A549 treated with Mapracorat at 1 μM for 4 hours (cell line): Measurements from ENCODE around the gene CHPF. TPM values are rescaled to one million over a fixed set of nuclear protein-coding genes. Genes with fewer than 3 reads are reported as not detected.

Experiments used
- total RNA-seq: library from RNA; stranded (reverse); fragments of 200-300 nt; extraction: Qiagen RNA extraction; gene quantifications from 5 replicates; pipeline ENCODE4 v1.2.3, GENCODE V29; 2022

The CHPF gene, protein sequence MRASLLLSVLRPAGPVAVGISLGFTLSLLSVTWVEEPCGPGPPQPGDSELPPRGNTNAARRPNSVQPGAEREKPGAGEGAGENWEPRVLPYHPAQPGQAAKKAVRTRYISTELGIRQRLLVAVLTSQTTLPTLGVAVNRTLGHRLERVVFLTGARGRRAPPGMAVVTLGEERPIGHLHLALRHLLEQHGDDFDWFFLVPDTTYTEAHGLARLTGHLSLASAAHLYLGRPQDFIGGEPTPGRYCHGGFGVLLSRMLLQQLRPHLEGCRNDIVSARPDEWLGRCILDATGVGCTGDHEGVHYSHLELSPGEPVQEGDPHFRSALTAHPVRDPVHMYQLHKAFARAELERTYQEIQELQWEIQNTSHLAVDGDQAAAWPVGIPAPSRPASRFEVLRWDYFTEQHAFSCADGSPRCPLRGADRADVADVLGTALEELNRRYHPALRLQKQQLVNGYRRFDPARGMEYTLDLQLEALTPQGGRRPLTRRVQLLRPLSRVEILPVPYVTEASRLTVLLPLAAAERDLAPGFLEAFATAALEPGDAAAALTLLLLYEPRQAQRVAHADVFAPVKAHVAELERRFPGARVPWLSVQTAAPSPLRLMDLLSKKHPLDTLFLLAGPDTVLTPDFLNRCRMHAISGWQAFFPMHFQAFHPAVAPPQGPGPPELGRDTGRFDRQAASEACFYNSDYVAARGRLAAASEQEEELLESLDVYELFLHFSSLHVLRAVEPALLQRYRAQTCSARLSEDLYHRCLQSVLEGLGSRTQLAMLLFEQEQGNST
- total RNA-seq: 19.5 to 34.2 TPM (median 31.1 TPM) in 5 replicates

DNA sequence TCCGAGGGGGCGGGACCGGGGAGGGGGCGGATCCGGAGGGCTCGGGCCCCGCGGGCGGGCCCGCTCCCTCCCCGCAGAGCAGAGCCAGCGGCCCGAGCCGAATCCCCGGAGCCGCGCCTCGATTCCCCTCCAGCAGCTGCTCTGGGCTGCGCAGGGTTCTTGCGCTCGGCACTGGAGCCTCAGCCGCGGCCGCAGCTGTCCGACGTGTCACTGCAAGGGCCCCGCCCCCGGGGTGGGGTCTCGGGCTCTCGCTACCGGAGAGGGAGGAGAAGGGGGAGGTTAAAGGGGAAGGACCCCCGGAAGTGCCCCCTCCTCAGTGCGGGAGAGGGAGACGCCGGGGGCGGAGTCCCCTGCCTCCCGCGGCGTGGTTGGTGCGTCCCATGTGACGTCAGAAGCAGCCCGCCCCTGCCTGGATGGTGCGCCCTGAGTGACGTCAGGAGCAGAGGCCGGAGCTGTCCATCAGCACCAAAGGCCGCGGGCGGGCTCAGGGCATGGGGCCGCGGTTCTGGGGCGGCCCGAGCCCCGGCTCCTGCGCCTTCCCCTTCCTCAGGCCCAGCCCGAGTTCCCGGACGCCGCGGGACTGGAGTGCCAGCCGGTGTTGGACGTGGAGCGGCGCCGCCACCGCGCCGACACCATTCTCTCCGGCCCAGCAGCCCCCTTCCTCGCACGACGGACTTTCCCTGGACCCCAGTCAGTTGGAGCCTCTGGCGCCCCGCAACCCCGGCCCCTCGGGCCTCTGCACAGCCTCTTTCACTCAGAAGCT lies at the start of gene CHPF, which contains the start of gene TMEM198:
TSS of gene CHPF (minus strand) at position 214 of the 763 bp plus-strand sequence. CDS start 271 bp downstream, outside the sequence.
TSS of gene TMEM198 (plus strand) at position 433 of the 763 bp plus-strand sequence. CDS start 700 bp downstream, outside the sequence.

DNA sequence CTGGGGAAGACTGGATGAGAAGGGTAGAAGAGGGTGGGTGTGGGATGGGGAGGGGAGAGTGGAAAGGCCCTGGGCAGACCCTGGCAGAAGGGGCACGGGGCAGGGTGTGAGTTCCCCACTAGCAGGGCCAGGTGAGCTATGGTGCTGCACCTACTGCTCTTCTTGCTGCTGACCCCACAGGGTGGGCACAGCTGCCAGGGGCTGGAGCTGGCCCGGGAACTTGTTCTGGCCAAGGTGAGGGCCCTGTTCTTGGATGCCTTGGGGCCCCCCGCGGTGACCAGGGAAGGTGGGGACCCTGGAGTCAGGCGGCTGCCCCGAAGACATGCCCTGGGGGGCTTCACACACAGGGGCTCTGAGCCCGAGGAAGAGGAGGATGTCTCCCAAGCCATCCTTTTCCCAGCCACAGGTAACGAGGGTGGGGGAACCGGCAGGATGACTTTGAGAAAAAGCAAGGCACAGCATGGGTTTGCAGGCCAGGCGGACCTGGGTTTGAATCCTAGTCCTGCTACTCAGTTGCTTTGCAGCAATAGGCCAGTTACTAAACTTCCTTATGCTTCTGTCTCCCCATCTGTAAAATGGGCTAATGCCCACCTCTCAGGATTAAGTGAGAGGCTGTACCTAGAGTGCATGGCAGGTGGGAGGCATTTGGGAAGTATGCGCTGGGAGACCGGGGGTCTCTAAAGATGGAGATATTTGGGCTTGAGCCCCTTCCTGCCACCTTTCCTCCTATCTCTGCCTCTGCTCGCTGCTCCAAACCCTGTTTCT lies 28.8 kb upstream of the CHPF start, which contains the start of gene INHA:
TSS of gene INHA (plus strand) at position 74 of the 765 bp plus-strand sequence. CDS start at position 139, 65 bp downstream.

DNA sequence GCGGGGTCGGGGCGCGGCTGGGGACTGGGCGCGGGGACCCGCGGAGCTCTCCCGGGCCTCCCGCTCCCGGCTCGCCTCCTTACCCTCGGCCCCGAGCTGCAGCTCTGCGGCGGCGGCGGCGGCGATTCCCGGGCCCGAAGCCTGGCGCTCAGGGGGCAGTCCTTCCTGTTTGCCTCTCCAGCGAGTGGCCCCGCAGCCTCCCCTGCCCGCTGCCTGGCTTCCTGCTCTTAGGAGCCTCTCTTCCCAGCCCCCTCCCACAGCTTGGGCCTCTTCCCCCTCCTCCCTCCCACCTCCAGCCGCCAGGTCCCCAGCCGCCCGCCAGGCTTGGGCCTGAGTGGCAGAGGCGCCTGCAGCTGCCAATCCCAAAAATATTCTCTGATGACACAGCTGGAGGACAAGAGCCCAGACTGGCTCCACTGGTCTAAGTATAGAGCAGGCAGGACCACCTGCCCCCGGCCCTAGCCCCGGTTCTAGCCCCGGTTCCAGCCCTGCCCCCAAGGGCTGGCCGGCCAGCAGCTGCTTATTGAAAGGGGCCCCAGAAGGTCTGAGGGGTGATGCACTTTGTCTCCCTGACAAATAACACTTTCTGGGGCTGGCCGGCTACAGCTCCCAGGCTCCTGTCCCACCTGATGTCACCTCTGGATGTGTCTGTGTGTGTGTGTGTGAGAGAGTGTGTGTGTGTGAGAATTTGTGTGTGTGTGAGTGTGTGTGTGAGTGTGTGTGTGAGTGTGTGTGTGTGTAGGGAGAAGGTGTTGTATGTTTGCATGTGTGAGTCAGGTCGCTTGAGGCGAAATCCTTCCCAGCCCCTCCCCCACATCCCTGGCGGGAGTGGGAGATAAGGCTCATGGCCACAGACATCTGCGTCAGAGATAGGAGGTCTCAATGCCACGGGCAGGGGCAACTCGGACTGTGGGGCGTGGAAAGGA lies 28.0 kb upstream of the CHPF start, which contains the start of gene OBSL1:
TSS of gene OBSL1 (minus strand) at position 229 of the 926 bp plus-strand sequence. CDS start 307 bp downstream, outside the sequence.

DNA sequence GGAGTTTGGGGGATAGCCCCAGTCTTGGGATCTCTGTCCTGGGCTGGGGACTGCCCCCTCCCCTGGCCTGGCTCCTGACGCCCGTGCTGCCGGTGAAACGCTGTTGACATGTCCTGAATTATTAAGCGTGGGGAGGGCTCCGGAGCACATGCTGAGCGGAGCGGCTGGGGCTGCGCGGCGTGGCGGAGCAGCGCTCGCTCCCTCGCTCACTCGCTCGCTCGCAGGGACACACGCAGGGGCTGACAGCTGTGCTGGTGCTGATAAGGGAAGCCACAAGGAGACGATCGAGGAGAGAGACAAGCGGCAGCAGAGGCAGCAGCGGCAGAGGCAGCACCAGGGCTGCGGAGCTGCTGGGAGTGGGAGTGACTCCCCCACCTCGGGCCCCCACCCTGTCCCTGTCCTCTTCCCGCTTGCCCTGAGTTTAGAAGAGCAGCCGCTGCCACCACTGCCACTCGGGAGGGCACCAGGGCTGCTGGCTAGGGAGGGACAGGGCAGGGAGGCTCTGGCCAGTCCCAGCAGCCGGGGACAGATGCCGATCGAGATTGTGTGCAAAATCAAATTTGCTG lies 29.3 kb downstream of the CHPF start, which contains the start of gene ASIC4:
TSS of gene ASIC4 (plus strand) at position 287 of the 566 bp plus-strand sequence. CDS start at position 530, 243 bp downstream.

DNA sequence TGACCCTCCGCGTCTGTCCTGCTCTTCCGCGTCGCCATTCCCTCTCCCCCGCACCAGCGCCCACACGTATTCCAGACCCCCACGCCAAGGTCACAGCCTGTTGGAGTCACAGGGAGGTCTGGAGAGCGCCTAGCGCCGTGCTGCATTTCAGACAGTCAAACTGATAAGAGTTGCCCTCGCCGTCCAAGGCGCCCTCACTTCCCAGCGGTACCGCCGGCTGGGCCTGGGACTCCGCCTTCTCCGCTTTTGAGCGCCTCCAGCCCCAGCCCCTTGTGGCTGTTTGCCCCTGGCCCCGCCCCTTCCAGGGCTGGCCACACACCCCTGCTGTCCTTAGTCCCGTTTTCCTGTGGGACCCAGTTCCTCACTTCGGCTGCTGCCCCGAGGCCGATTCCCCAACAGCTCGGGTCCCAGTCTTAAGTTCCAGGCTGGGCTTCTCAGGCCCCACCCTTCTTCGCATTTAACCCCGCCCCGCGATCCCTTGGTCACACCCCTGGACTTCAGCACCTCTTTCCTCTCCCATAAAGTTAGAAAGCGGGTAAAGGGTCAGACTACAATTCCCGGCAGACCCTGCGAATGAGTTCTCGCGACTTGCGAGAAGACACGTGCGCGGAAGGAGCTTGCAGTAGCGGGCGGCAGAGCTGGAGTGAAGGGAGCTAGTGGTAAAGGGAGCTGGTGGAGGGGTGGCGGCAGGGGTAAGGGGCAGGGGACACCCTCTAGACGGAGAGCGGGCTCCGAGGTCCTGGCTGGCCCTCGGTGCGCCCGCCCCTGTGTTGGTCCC lies 45.1 kb downstream of the CHPF start, which contains the start of gene GMPPA:
TSS of gene GMPPA (plus strand) at position 612 of the 778 bp plus-strand sequence. CDS start 1,085 bp downstream, outside the sequence.

Other genes with a start within 250 kb of the CHPF start
- gene PTPRN, start 234.4 kb downstream of the CHPF start, total RNA-seq: 1.1 to 1.8 TPM (median 1.3 TPM) in 5 replicates
- not detected in 5 replicates for gene RESP18, start 211.1 kb downstream of the CHPF start, total RNA-seq
- 60.0 to 70.4 TPM (median 63.8 TPM) in 5 replicates for gene DNPEP, start 155.9 kb downstream of the CHPF start, total RNA-seq
- gene DES, start 125.4 kb downstream of the CHPF start, total RNA-seq: 0.07 to 0.39 TPM (median 0.24 TPM) in 5 replicates
- 6.6 to 11.2 TPM (median 7.6 TPM) in 5 replicates for gene SPEG, start 109.0 kb downstream of the CHPF start, total RNA-seq
- gene GMPPA, start 44.9 kb downstream of the CHPF start, total RNA-seq: 33.9 to 37.6 TPM (median 36.5 TPM) in 5 replicates
- gene ASIC4, start 29.3 kb downstream of the CHPF start, total RNA-seq: 0.07 to 0.20 TPM (median 0.13 TPM) in 3 of 5 replicates, not detected in the others
- 0.66 to 1.3 TPM (median 1.1 TPM) in 5 replicates for gene TMEM198, start 219 bp upstream of the CHPF start, total RNA-seq
- 16.0 to 23.3 TPM (median 21.8 TPM) in 5 replicates for gene OBSL1, start 27.7 kb upstream of the CHPF start, total RNA-seq
- gene INHA, start 28.5 kb upstream of the CHPF start, total RNA-seq: 0.08 to 0.65 TPM (median 0.39 TPM) in 5 replicates
- 12.6 to 19.3 TPM (median 17.5 TPM) in 5 replicates for gene STK11IP, start 54.0 kb upstream of the CHPF start, total RNA-seq
- gene SLC4A3, start 83.8 kb upstream of the CHPF start, total RNA-seq: 2.6 to 3.9 TPM (median 3.0 TPM) in 5 replicates